GM10248 (cell line): ENCODE measurements around the gene SLC30A4.

Experiments
- CTCF ChIA-PET: fragments of 300-600 bp; sonication (Branson Sonifier 250); formaldehyde crosslinking; extraction: SDS; loops from one replicate; lab custom pipeline; 2021; ENCODE audit warnings: antibody characterized with exemption; lab: Yijun Ruan, JAX
- POLR2A ChIA-PET: fragments of 350-650 bp; sonication (Branson Sonifier 250); formaldehyde crosslinking; extraction: SDS; loops from one replicate; lab custom pipeline; 2020; ENCODE audit warnings: antibody characterized with exemption; lab: Yijun Ruan, JAX
- DNase-seq: peaks from one replicate; pipeline ENCODE4 v3.0.0; 2012; ENCODE audit errors: extremely low spot score
- CTCF ChIP-seq: IDR thresholded peaks from 2 replicates; pipeline ENCODE4 v1.5.1; 2012; ENCODE audit warnings: mild to moderate bottlenecking, low read depth; ENCODE audit errors: extremely low read depth, missing control alignments, control extremely low read depth

The SLC30A4 gene

GRCh38 chr15:45449916-45450867, 72.4 kb downstream of the SLC30A4 start:
- DNase-seq = no peak
- TF ChIP-seq CTCF = no peak
- ChIA-PET POLR2A (no interaction called here), CTCF (interaction anchor here (1.0 to 1.8 kb wide), 5 partner anchors 8 to 19 kb away, joined by 3 to 6 read pairs (median 5); no protein-coding TSS in a partner anchor)

- CTCF ChIA-PET = interaction anchor here (1.0 to 1.3 kb wide), 2 partner anchors 9 to 19 kb away, joined by 3 to 5 read pairs; no protein-coding TSS in a partner anchor
- POLR2A ChIA-PET = no interaction called here
Observed at GRCh38 chr15:45449395-45449794, 73.2 kb downstream of the SLC30A4 start.

GRCh38 chr15:45448066-45448915, 74.3 kb downstream of the SLC30A4 start:
- DNase-seq = peak; percentile 32
- ChIA-PET CTCF (interaction anchor here (1.3 to 2.0 kb wide), 3 partner anchors 10 to 330 kb away, joined by 3 to 7 read pairs (median 5); no protein-coding TSS in a partner anchor), POLR2A (no interaction called here)
- TF ChIP-seq CTCF = no peak

More at GRCh38 chr15:45449395-45449794, 73.2 kb downstream of the SLC30A4 start:
- DNase-seq = no peak
- no peak for TF ChIP-seq CTCF

GRCh38 chr15:45443645-45444044, 78.9 kb downstream of the SLC30A4 start:
- POLR2A ChIA-PET = interaction anchor here (0.8 kb wide), 1 partner anchor 144 kb away, joined by 3 read pairs; no protein-coding TSS in a partner anchor
- DNase-seq = no peak
- TF ChIP-seq CTCF = no peak
- CTCF ChIA-PET = interaction anchor here (1.1 to 1.7 kb wide), 3 partner anchors 8 to 238 kb away, joined by 3 to 5 read pairs (median 3); no protein-coding TSS in a partner anchor

GRCh38 chr15:45442507-45443135, 79.9 kb downstream of the SLC30A4 start:
- no peak for TF ChIP-seq CTCF
- no peak for DNase-seq
- CTCF ChIA-PET = interaction anchor here (0.9 to 2.5 kb wide), 6 partner anchors 14 to 280 kb away, joined by 3 to 10 read pairs (median 4); no protein-coding TSS in a partner anchor
- POLR2A ChIA-PET = no interaction called here

- no peak for TF ChIP-seq CTCF
- POLR2A ChIA-PET = no interaction called here
- CTCF ChIA-PET = interaction anchor here (1.0 to 2.5 kb wide), 3 partner anchors 14 to 39 kb away, joined by 3 to 10 read pairs (median 3); a partner anchor contains a TSS
- no peak for DNase-seq
Observed at GRCh38 chr15:45441686-45442085, 80.9 kb downstream of the SLC30A4 start.
